Erythroblast (primary cell): ENCODE data around the gene USP35.

Experiments
- GATA1 ChIP-seq: IDR thresholded peaks from 2 replicates; pipeline ENCODE4 v1.6.1; 2011; ENCODE audit warnings: low read depth, mild to moderate bottlenecking, control low read depth, low read length, moderate library complexity
- POLR2A ChIP-seq: IDR thresholded peaks from 2 replicates; pipeline ENCODE4 v1.6.1; 2011; ENCODE audit warnings: mild to moderate bottlenecking, low read length

DNA sequence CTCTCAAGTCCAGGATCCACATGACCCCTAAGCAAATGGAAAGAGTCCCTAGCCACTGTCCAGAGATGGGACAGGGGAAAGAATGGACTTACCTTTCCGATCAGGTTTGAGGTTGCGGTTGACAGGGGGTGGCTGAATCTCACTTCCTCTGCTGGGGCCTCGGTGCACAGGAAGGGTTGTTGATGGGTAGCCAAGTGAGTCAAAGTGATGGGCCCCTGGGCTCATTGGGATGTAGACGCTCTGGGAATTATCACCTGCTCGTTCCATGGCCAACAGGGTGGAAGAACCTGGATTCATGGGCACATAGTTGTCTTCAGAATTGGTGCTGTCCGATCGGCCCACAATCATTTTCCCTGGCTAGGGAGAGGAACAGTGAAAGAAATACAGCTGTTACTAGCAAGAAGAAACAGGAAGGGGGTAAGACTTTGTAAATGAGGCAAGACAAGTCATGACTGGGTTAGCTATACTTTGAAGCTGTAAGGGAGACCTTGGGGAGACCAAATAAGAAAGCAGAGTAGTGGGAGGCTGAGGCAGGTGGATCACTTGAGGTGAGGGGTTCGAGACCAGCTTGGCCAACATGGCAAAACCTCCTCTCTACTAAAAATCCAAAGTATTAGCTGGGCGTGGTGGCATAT, 34.7 kb downstream of the USP35 start:
- TF ChIP-seq POLR2A (no peak), GATA1 (no peak)
